ENCODE results near the gene NECAB2.

- TF ChIP-seq CTCF (conservative IDR thresholded peaks at IDR 0.05 in 1 of 2, IDR thresholded peaks at IDR 0.05 in 1 of 2; ENCODE audit: low read depth in 1 of 2, low read length in 2 of 2) (no peak), EZH2 (IDR thresholded peaks at IDR 0.05; ENCODE audit: low read length, missing control alignments) (no peak)
These were observed 10.7 kb upstream of the NECAB2 start for GRCh38 chr16:83957296-83957855.

Data from fibroblast of lung (primary cell).